PC-9 (cell line): ENCODE measurements around the gene HDGFL2. TPM values are rescaled to one million over a fixed set of nuclear protein-coding genes. Genes with fewer than 3 reads are reported as not detected.

Experiments
- BruUV-seq: library from RNA; stranded (reverse); fragments of 400-500 nt; replicated peaks from 2 replicates; lab custom pipeline; 2021; lab: Mats Ljungman, UMichigan
- CTCF ChIA-PET: fragments of 300-600 bp; sonication (Branson Sonifier 250); formaldehyde crosslinking; loops from one replicate; lab custom pipeline; 2022; ENCODE audit warnings: antibody characterized with exemption; lab: Charles Lee
- POLR2A ChIA-PET: fragments of 300-600 bp; sonication (Branson Sonifier 250); formaldehyde crosslinking; loops from one replicate; lab custom pipeline; 2022; ENCODE audit warnings: antibody characterized with exemption; ENCODE audit not compliant: unreplicated experiment; lab: Charles Lee
- DNase-seq, 2 experiments: peaks; one replicate each; pipeline versions ENCODE4 v3.0.0 to v3.0.0-alpha.2; 2015 to 2022; ENCODE audit warnings: mixed read lengths in 1 of 2
- H2AFZ ChIP-seq: fragments of 200-600 bp; sonication (generic); 2 replicates; pipeline ENCODE4 v1.8.1; 2017; ENCODE audit warnings: antibody characterized with exemption
- H3F3A ChIP-seq: fragments of 200-600 bp; sonication (generic); 2 replicates; pipeline ENCODE4 v1.8.1; 2017; ENCODE audit warnings: antibody characterized with exemption, mild to moderate bottlenecking, low read depth; ENCODE audit not compliant: insufficient read depth
- H3K27ac ChIP-seq: fragments of 200-600 bp; sonication (generic); 2 replicates; pipeline ENCODE4 v1.6.1; 2016; ENCODE audit warnings: mixed run types
- H3K27me3 ChIP-seq: fragments of 200-600 bp; sonication (generic); 2 replicates; pipeline ENCODE4 v1.6.1; 2016; ENCODE audit warnings: low read depth, mixed run types; ENCODE audit not compliant: insufficient read depth
- H3K36me3 ChIP-seq: fragments of 200-600 bp; sonication (generic); 2 replicates; pipeline ENCODE4 v1.6.1; 2016; ENCODE audit warnings: low read depth, mixed run types
- H3K4me1 ChIP-seq: fragments of 200-600 bp; sonication (generic); replicated peaks from 2 replicates; pipeline ENCODE4 v1.6.1; 2016; ENCODE audit warnings: mixed run types; ENCODE audit not compliant: insufficient read depth
- H3K4me2 ChIP-seq: fragments of 200-600 bp; sonication (generic); 2 replicates; pipeline ENCODE4 v1.6.1; 2017; ENCODE audit warnings: mixed run types
- H3K4me3 ChIP-seq: fragments of 200-600 bp; sonication (generic); 2 replicates; pipeline ENCODE4 v1.6.1; 2016; ENCODE audit warnings: mixed run types
- H3K79me2 ChIP-seq: fragments of 200-600 bp; sonication (generic); 2 replicates; pipeline ENCODE4 v1.6.1; 2017; ENCODE audit warnings: low read depth, mixed run types
- H3K9me2 ChIP-seq: fragments of 200-600 bp; sonication (generic); 2 replicates; pipeline ENCODE4 v1.8.1; 2017; ENCODE audit warnings: mild to moderate bottlenecking; ENCODE audit not compliant: insufficient read depth
- H3K9me3 ChIP-seq: fragments of 200-600 bp; sonication (generic); 2 replicates; pipeline ENCODE4 v1.8.1; 2016; ENCODE audit warnings: low read depth; ENCODE audit not compliant: insufficient read depth
- H4K20me1 ChIP-seq: fragments of 200-600 bp; sonication (generic); 2 replicates; pipeline ENCODE4 v1.8.1; 2017; ENCODE audit not compliant: insufficient read depth
- CTCF ChIP-seq: fragments of 200-600 bp; sonication (generic); conservative IDR thresholded peaks from 2 replicates; pipeline ENCODE4 v1.6.1; 2017; ENCODE audit warnings: mixed run types, antibody characterized with exemption, mild to moderate bottlenecking, moderate library complexity
- EZH2 ChIP-seq: fragments of 200-600 bp; sonication (generic); IDR thresholded peaks from 2 replicates; pipeline ENCODE4 v1.8.0; 2017; ENCODE audit warnings: antibody characterized with exemption, low read depth
- intact Hi-C: fragments of 100-400 bp; cut with micrococcal nuclease; formaldehyde crosslinking; loops from one replicate; pipeline ENCODE4 v1.10.0; 2022; ENCODE audit not compliant: unreplicated experiment
- total RNA-seq: library from RNA; stranded (reverse); gene quantifications from 2 replicates; pipeline ENCODE4 v1.2.3, GENCODE V29; 2021

HDGFL2 gene
- total RNA-seq, 1 experiment from 2014 or later, result 50.8 TPM

- no peak for TF ChIP-seq CTCF
- TF ChIP-seq EZH2, result no peak
- H3K4me1 ChIP-seq, result no peaks in the 10 kb centered on the region
- no peaks in the 10 kb centered on the region for H4K20me1 ChIP-seq
- no peaks in the 10 kb centered on the region for H3F3A ChIP-seq
- ChIA-PET CTCF (no interaction called here), POLR2A (no interaction called here)
- H3K9me2 ChIP-seq, result no peaks in the 10 kb centered on the region
- H2AFZ ChIP-seq, result no peak overlapping the region
- H3K27me3 ChIP-seq, result no peaks in the 10 kb centered on the region
- H3K79me2 ChIP-seq, result no peaks in the 10 kb centered on the region
- no peak overlapping the region for H3K27ac ChIP-seq
- no peaks in the 10 kb centered on the region; the same call in 1 of the 2 replicates for H3K36me3 ChIP-seq
- intact Hi-C loops, result no loop called here
- H3K9me3 ChIP-seq, result no peaks in the 10 kb centered on the region
- H3K4me3 ChIP-seq, result no peak overlapping the region
- BruUV-seq, result no TSS peak
- no peak for DNase-seq
- H3K4me2 ChIP-seq, result no peak overlapping the region
Measured at GRCh38 chr19:4492337-4493103, 20.4 kb downstream of the HDGFL2 start.

GRCh38 chr19:4493104-4493928 lies 21.2 kb downstream of the HDGFL2 start:
- H3K9me3 ChIP-seq, result no peaks in the 10 kb centered on the region
- intact Hi-C loops, result no loop called here

More at GRCh38 chr19:4493104-4493928, 21.2 kb downstream of the HDGFL2 start:
- CTCF ChIA-PET, result no interaction called here
- Histone ChIP-seq H4K20me1 (no peaks in the 10 kb centered on the region), H3K27me3 (no peaks in the 10 kb centered on the region), H3K4me3 (no peak overlapping the region), H3K79me2 (no peaks in the 10 kb centered on the region), H2AFZ (no peak overlapping the region), H3K4me1 (no peaks in the 10 kb centered on the region), H3K27ac (no peak overlapping the region), H3K9me2 (no peaks in the 10 kb centered on the region), H3K4me2 (no peak overlapping the region), H3K36me3 (no peaks in the 10 kb centered on the region; the same call in 1 of the 2 replicates), H3F3A (no peaks in the 10 kb centered on the region)
- BruUV-seq, result no TSS peak
- TF ChIP-seq CTCF (no peak), EZH2 (no peak)
- no peak for DNase-seq
- POLR2A ChIA-PET, result no interaction called here
